HG03378 (cell line): Measurements from ENCODE around the gene CIZ1.
A peak's percentile ranks its signal among the peaks of the same experiment; 100 is the strongest.

Source experiments
- ATAC-seq: cut with Tn5 transposase; IDR thresholded peaks from one replicate; pipeline ENCODE4 v1.9.1; 2021; ENCODE audit warnings: mild to moderate bottlenecking, moderate library complexity; ENCODE audit not compliant: unreplicated experiment

The CIZ1 gene

DNA sequence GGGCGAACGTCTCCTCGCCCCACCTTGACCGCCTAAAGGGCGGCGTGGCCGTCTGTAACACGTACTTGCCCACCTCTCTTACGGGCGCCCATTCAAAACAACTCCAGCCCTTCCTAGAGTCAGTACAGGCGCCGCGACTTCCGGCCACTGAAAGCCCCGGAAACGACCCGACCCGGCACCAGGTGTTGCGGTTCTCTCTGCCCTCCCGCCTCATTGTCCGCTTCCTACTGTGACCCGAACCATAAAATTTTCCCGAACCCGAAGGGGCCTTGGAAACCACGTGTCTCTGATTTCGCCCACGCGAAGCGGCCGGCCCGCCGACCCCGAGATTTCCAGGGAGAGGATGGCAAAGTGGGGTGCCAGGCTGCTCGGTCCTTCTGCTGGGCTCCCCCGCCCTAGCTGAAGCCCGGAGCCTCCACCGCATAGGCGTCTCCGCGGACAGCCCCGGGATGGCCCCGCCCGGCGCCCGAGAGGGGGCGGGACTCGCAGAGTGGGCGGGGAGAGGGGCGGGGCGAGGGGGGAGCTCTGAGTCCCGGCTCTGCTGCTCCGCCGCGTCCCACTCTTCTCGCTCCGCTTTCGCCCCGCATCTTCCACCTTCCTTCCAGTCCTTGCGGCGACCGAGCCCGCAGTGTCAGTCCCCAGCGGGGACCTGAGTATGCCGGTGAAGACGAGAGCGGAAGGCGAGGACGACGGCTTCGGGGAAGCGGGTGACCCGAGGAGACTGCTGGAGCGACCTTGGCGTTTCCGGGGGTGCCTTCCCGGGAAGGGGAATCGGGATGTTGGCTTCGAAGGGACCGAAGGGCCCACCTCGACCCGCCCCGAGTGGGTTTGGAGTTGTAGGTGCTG lies 63.2 kb downstream of the CIZ1 start:
- ATAC-seq, result peak; percentile 60

- ATAC-seq, result peak; percentile 35
Measured at GRCh38 chr9:128127568-128127989, 63.8 kb downstream of the CIZ1 start, which contains the start of gene PTGES2. PTGES2 (minus strand) TSS chr9:128127729; CDS start chr9:128127717, 12 bp downstream.

GRCh38 chr9:128125580-128126354 lies 65.6 kb downstream of the CIZ1 start:
- no peak for ATAC-seq

GRCh38 chr9:128124873-128125579 lies 66.3 kb downstream of the CIZ1 start:
- no peak for ATAC-seq

DNA sequence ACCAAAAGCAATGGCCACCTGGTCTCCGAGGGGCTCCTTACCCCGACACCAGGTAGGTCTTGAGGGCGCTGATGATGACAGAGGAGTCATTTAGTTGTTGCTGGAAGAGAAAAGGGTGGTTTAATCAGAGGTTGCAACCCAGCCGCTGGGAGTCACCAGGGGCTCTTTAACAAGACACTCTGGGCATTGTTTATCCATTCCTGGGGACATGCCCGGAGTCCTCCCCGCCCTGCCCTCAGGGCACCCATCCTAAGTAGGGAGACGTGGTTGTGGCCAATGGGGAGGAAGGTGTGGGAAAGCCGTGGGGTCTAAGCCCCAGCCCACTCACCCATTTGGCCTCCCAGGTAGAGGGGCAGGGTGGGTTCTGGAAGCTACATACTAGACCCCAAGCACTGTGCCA lies 66.9 kb downstream of the CIZ1 start:
- ATAC-seq, result no peak

DNA sequence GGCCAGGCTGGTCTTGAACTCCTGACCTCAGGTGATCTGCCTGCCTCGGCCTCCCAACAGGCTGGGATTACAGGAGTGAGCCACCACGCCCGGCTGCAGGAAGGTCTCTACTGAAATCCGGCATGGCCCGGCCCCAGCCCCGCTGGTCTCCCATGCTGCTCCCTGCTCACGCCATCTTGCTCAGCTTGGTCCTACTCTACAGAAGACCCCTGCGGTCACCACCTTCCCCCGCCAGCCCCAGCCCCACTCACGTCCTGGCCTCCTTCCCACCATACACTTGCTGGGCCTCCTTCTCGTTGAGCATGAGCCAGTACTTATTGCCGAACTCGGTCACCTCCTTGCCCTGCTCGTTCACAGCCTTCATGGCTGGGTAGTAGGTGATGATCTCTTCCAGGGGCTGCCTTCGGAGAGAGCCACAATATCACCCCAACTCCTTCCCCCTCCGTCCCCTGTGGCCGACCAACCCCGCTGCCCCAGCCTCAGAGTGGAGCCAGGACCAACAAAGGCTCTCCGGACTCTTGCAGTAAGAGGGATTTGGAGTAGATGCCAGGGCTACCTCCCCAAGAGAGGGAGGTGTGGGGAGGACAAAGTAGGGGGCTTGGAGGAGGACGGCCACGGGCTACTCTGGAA lies 67.8 kb downstream of the CIZ1 start:
- no peak for ATAC-seq

GRCh38 chr9:128122809-128123175 lies 68.6 kb downstream of the CIZ1 start:
- no peak for ATAC-seq

DNA sequence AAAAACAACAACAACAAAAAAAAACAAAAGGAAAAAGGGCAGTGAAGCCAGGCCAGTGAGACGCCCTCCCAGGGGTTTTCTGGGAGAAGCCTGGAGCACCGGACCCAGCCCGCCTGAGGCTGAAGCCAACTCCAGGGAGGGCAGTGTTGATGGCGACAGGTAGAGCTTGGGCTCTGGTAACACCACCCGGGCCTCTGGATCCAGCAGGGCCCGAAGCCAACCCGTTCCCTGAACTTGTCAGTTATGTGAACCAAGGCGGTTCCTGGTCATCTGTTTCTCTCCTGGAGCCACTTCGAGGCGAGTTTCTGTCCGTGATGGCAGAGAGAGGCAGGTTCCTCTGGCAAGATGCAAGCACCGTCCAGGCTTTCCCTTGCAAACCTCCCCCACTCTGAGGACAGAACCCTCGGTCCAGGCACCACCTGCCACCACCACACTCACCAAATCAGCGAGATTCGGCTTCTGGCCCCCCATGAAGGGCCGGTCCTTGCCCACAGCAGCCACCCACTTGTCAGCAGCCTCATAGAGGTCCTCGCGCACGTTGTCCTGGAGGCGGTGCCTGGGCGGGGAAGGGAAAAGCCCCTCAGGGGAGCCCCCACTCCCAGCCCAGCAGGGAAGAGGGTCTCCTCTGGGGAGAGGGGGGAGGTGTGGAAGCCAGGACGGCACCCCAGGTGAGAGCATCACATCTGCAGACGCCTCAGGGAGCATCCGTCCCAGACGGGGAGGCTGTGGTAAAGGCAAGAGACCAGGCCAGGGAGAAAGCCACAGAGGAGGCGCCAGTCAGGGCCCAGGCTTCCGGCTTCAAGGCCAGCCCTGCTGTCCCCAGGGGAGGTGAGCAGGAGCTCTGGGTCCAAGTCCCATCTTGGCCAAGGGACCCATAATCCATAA lies 69.2 kb downstream of the CIZ1 start:
- no peak for ATAC-seq

GRCh38 chr9:128121466-128121810 lies 69.9 kb downstream of the CIZ1 start:
- no peak for ATAC-seq

DNA sequence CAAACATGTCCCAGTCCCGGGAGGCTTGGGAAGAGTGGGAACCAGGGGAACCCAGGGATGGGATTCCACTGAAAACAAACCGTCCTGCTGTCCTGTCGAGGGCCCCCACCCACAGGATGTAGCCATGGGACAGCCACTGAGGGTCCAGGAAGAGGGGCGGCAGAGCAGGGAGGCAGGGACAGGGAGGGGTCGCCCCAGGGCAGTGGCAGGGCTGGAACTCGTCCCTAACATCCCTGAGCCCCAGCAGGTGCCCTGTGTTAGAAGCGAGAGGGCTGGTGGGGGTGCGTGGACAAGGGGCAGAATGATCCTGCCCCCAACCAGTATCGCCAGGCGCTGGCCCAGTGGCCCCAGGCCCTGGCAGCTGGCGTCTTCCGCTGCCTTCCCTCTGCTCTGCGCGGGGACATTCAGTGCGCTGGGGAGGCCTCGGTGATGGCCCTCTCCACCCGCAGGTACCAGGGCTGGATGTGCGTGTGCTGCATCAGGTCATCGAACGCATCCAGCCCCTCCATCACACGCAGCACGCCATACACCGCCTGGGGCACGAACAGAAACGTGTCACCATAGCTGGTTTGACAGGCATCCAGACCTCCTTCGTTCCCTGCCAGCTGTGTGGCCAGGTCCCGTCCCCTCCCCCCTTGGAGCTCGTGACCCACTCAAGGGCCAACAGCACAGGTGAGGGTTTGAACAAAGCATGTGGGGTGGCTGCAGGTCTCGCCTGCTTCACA lies 70.5 kb downstream of the CIZ1 start:
- ATAC-seq, result no peak

GRCh38 chr9:128120061-128120740 lies 71.2 kb downstream of the CIZ1 start:
- no peak for ATAC-seq

GRCh38 chr9:128118971-128119665 lies 72.3 kb downstream of the CIZ1 start:
- no peak for ATAC-seq

- no peak for ATAC-seq
Measured at GRCh38 chr9:128118472-128118857, 72.9 kb downstream of the CIZ1 start.

DNA sequence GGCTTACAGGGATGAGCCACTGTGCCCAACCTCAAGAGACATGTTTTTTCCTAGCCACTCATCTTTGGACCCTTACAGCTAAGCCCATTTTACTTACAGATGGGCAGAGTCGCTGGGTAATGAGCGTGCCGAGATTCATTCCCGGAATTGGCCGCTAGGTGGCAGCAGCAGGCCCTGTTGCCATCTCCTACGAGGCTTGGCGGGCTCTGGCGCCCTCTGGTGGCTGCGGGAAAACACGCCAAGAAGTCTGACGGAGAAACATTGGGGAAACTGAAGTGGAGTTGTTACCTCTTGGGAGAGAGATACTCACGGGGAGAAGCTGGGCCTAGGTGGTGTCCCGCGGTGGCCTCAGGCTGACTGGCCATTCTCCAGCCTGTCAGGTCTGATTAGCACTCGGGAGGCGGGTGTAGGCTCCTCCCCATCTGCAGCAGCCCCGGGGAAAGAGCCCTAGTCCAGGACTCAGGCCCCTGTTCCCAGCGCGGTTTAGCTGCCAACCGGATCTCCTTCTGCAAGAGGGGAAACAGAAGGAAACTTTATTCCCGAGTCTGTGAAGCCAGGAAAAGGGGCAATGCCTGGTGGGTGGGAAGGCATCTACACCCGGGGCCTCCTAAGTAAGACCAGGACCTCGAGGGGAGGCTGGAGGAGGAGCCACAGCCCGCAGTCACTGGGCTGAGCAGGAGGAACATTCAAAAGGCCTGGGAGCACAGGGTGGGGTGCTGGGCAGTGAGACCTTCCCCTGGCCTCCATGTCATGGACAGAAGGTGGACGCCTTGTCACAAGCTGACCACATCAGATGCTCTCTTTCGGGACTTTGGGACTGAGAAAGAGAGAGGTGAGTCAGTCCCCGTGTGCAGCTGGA lies 73.5 kb downstream of the CIZ1 start:
- no peak for ATAC-seq

DNA sequence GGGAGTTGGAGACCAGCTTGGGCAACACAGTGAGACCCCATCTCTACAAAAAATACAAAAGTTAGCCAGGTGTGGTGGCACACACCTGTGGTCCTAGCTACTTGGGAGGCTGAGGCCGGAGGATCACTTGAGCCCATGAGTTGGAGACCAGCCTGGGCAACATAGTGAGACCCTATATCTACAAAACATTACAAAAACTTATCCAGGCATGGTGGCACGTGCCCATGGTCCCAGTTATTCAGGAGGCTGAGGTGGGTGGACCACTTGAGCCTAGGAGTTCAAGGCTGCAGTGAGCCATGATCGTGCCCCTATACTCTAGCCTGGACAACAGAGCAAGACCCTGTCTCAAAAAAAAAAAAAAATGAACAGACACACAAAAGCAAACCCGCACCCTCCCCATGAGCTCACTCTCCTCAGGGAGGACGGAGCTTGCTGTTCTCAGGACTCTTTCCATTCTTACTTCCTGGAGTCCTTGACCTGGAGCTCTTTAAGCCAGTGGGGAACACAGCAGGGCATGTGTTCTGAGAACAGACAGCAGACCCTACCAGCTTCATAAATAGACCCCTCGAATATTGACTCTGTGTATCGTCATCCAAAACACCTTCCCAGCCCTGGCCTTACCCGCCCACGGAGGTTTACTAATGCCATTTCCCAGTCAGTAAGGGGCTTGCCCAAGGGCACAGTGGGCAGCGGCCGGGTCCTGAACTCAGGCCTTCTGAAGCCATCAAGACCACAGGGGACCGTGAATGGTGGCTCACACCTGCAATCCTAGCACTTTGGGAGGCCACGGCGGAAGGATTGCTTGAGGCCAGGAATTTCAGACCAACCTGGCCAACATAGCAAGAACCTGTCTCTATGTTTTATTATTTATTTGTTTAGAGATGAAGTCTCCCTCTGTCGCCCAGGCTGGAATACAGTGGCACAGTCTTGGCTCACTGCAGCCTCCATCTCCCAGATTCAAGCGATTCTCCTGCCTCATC lies 75.0 kb downstream of the CIZ1 start:
- ATAC-seq, result no peak
